Fibroblast of pulmonary artery (primary cell): ENCODE results near the gene TTLL8.

Experiments used
- DNase-seq: peaks from one replicate; pipeline ENCODE4 v3.0.0-alpha.2; 2010; ENCODE audit warnings: low read depth
- H3K4me3 ChIP-seq: replicated peaks from 2 replicates; pipeline ENCODE4 v1.5.1; 2011; ENCODE audit warnings: low read depth, mild to moderate bottlenecking, control low read depth, low read length, moderate library complexity
- TF ChIP-seq, protein P1 (sequence below): IDR thresholded peaks from 2 replicates; pipeline ENCODE4 v1.5.1; 2011; ENCODE audit warnings: mild to moderate bottlenecking, control low read depth, low read length, inconsistent platforms; ENCODE audit errors: missing control alignments

Gene TTLL8

DNA sequence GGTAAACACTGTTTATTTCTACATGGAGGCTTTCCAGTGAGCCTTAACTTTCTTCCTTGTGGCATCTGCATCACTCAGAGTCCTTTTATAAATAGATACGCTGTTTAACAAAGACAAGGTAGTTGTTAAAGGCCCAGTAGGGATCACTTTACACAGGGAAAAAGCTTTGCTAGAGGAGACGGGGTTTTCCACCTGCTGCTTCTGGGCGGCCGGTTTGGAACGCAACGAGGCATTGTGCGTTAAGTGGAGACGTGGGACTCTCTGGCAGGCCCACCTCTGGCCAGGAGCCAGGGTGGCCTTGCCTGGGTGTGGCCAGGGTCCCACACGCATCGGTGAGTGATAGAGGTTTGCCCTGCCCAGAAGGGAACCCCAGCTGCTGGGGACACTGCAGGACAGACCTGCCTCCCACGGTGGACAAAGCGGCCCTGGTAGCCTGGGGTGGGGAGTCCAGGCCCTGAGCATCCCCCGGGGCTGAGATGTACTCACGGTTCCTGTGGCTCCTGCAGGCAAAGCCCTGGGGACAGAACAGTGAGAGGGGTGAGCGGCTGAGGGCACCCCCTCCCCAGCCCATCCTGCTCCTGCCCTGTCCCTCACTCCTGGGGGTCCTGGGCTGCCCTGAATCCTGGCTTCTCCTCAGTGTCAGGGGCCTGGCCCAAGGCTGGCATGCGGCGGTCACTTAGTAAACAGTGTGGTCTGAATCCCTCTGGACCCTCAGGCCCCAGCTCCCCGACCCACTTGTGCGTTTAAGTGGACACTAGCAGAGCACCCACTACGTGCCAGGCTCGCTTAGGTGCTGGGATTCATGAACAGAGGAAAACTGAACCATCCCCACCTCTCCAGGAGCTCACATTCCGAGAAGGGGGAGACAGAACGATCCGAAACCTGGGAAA is 49.7 kb downstream of the TTLL8 start:
- TF ChIP-seq, protein P1, sequence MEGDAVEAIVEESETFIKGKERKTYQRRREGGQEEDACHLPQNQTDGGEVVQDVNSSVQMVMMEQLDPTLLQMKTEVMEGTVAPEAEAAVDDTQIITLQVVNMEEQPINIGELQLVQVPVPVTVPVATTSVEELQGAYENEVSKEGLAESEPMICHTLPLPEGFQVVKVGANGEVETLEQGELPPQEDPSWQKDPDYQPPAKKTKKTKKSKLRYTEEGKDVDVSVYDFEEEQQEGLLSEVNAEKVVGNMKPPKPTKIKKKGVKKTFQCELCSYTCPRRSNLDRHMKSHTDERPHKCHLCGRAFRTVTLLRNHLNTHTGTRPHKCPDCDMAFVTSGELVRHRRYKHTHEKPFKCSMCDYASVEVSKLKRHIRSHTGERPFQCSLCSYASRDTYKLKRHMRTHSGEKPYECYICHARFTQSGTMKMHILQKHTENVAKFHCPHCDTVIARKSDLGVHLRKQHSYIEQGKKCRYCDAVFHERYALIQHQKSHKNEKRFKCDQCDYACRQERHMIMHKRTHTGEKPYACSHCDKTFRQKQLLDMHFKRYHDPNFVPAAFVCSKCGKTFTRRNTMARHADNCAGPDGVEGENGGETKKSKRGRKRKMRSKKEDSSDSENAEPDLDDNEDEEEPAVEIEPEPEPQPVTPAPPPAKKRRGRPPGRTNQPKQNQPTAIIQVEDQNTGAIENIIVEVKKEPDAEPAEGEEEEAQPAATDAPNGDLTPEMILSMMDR: no peak
- no peak for DNase-seq
- no peak overlapping the region for H3K4me3 ChIP-seq

DNA sequence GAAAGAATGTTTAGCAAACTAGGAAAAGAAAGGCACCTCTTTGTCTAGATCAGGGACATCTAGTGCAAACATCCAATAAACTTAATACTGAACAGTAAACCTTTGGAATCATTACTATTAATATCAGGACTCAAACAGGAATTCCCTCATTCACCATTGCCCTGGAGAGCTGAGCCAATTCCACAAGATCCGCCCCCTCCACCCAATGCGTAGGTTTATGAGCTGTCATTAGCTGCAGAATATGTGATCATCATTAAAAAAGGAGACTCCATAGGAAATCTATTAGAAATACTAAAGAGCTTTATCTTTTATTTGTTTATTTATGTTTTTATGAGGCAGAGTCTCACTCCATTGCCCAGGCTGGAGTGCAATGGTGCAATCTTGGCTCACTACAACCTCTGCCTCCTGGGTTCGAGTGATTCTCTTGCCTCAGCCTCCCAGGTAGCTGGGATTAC is 51.0 kb downstream of the TTLL8 start:
- no peak for DNase-seq
- TF ChIP-seq, protein P1: no peak
- H3K4me3 ChIP-seq: no peak overlapping the region

DNA sequence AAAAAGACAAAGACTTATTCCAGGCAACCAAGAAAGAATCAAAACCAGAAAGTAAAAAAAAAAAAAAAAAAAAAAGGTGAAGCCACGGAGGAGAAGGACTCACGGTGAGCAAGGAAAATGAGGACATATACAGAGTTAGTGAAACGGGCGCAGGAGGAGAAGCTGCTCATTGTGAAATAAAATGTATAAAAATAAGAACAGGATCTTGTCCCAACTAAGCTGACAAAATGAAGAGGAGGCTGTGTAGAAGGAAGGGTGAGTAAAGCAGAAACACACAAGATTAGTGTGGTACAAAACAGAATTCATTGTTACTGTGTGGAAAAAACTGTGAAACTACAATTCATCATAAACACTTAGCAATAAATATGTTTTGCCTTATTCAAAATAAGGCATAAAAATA is 53.2 kb downstream of the TTLL8 start:
- TF ChIP-seq, protein P1: no peak
- no peak for DNase-seq
- H3K4me3 ChIP-seq: no peak overlapping the region

DNA sequence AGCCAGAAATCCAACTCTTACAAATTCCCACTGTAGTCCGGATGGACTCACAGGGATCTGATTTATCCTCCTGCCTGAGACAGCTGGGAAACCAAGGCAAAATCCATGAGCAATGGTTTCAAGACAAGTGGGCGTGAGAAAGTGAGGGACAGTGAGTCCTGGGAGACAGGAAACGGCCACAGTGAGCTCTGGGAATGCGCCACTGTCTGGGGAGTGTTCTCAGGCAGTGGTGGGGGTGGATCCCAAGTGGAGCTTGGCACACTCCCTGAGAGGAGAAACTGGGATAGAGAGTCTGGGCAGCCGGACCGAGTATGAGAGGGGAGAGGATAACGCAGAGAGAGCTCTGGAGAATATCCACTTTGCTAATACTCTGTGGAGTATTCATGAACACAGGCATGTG is 55.3 kb downstream of the TTLL8 start:
- H3K4me3 ChIP-seq: no peak overlapping the region
- TF ChIP-seq, protein P1: no peak
- DNase-seq: peak; percentile 13

DNA sequence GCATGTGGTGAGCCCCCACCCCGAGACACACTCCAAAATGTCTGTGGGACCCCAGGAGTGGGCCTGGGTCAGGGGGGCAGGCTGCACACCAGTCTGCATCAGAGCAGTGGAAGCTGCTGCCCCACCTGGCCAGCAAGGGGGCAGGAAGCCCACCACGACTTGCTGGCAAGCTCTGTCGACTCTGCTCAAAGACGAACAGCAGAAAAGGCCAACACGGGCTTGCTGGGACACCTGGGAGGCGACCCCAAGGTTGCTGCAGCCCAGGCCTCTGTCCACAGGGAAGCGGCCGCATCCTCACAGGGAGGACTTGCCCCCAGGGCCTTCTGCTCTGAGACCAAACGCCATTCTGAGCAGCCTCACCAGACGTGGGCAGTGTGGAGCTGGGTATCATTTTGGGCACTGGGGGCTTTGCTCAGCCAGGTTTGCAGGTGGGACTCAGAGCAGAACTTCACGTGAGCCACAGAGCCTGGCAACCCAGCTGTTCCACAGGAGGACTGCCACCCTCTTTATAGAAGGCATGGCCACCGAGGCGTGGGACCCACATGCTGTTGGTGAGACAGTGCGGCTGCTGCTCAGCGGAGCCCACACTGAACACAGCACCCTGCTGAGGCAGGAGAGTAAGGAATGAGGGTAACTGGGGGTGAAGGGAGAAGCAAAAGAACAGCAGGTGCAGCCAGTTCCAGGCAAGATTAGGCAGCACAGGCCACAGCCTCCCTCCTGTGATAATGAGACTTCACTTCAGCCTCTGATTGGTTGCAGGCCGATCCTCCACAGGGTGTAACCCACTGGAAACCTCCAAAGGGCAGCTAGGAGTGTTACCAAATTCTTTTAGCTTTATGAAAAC is 56.5 kb downstream of the TTLL8 start:
- TF ChIP-seq, protein P1: no peak
- H3K4me3 ChIP-seq: no peak overlapping the region
- DNase-seq: no peak

DNA sequence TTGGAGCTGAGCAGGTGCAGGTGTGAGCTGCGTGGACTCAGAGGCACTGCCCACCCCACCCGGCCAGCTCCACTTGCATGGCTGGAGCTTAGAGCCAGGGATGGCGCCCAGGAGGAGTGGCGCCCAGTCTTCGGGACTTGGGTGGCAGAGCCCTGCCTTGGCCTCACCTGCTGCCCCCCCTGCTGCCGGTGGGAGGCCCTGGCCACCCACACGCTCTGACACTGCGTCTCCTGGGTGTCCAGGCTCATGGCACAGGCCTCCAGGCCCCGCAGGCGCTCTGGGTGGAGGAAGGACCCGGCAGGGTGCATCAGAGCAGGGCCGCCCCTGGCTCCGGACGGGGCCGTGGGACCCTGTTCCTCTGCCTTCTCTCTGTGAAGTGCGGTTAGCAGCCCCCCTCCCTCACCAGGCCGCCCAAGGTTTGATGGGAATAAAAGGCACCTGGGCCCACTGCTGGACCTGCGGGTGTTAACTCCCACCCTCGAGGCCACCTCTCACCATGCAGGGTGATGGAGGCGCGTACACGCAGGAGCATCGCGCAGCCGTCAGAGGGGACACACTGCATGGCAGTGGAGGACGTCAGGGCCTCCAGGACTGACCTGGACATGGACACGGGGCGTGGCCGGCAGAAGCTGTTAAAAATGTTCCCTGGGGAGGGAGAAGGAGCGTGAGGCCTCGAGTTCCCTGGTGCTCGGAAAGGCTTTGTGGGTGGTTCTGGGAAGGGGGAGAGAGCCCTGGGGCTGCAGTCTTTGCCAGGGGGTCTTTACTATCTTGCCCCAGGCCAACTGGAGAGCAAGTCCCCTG is 57.3 kb downstream of the TTLL8 start:
- H3K4me3 ChIP-seq: no peak overlapping the region
- TF ChIP-seq, protein P1: no peak

More for the DNA sequence above, 57.3 kb downstream of the TTLL8 start:
- DNase-seq: no peak
